ENCODE data around the gene MPHOSPH9. TPM values are rescaled to one million over a fixed set of nuclear protein-coding genes. Genes with fewer than 3 reads are reported as not detected.

The MPHOSPH9 gene
- total RNA-seq, 1 experiment from 2014 or later, result 44.9 TPM

DNA sequence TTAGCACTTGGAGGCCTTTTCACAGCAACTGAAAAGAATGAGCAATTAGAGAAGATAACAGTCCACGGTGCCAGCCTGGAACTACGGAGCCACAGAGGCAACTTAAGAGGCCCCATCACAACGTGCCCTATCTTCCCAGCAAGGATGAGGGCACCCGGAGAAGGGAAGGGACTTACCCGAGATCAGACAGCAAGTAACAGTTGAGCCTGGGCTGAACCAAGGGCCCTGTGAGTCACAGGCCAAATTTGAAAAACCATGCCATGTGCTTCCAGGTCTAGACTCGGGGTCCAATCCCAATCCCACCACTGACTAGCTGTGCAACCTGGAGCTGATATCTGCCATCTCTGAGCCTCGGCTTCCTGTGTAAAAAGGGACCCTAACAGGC lies 124.3 kb downstream of the MPHOSPH9 start:
- intact Hi-C loops (cut with micrococcal nuclease), result no loop called here
- no peak for ATAC-seq
- H4K20me1 ChIP-seq (ENCODE audit: insufficient read depth), result no peaks in the 10 kb centered on the region
- no peaks in the 10 kb centered on the region for H3K27me3 ChIP-seq (ENCODE audit: insufficient read depth, low read length)
- no peak overlapping the region for H3K27ac ChIP-seq (ENCODE audit: low read depth, low read length)
- BruUV-seq (replicated peaks), result no TSS peak
- ChIA-PET POLR2A (no interaction called here), RAD21 (ENCODE audit: low non-redundant PET in 1 of 2, low total read pairs in 2 of 2, uncharacterized antibody in 2 of 2, unreplicated experiment in 2 of 2) (no interaction called here), CTCF (no interaction called here)
- no peaks in the 10 kb centered on the region for H3K79me2 ChIP-seq (ENCODE audit: insufficient read depth, low read length)
- peaks cover 8 to 26% of the 10 kb centered on the region in 2 experiments for H3K4me1 ChIP-seq (ENCODE audit: control insufficient read depth in 1 of 2, insufficient read depth in 2 of 2, low read length in 2 of 2)
- H3K4me2 ChIP-seq (ENCODE audit: low read length), result no peak overlapping the region
- H3K4me3 ChIP-seq (replicated peaks in 1 of 2; ENCODE audit: low read depth in 1 of 2, low read length in 2 of 2), result no peak overlapping the region
- DNase-seq (ENCODE audit: low read depth, low spot score), result no peak
- H2AFZ ChIP-seq (ENCODE audit: low read depth, low read length, poor library complexity, severe bottlenecking), result no peak overlapping the region
- H3K9me3 ChIP-seq (ENCODE audit: control insufficient read depth in 1 of 2, insufficient read depth in 1 of 2, low read depth in 1 of 2, low read length in 2 of 2), result no peaks in the 10 kb centered on the region
- TF ChIP-seq POLR2A (IDR thresholded peaks at IDR 0.05; ENCODE audit: borderline replicate concordance, extremely low read depth, insufficient read depth, insufficient read length) (no peak), POLR2AphosphoS5 (IDR thresholded peaks at IDR 0.05; ENCODE audit: low read depth, low read length) (no peak), EZH2 (IDR thresholded peaks at IDR 0.05) (no peak), SP1 (IDR thresholded peaks at IDR 0.05; ENCODE audit: low read depth) (no peak), JUND (IDR thresholded peaks at IDR 0.05) (no peak), ZNF274 (IDR thresholded peaks at IDR 0.05; ENCODE audit: low read depth, low read length) (no peak), ZFX (IDR thresholded peaks at IDR 0.05) (no peak), FOSL1 (IDR thresholded peaks at IDR 0.05; ENCODE audit: low read depth) (no peak), TCF7L2 (IDR thresholded peaks at IDR 0.05; ENCODE audit: borderline replicate concordance, extremely low read depth, insufficient read depth, insufficient read length) (no peak), ELF1 (IDR thresholded peaks at IDR 0.05; ENCODE audit: borderline replicate concordance, low read depth) (no peak), SRF (IDR thresholded peaks at IDR 0.05; ENCODE audit: low read depth) (no peak), RAD21 (IDR thresholded peaks at IDR 0.05; ENCODE audit: low read depth) (no peak), YY1 (IDR thresholded peaks at IDR 0.05; ENCODE audit: extremely low read depth, insufficient replicate concordance, low read depth, low read length) (no peak)
- TF ChIP-seq, protein P1, sequence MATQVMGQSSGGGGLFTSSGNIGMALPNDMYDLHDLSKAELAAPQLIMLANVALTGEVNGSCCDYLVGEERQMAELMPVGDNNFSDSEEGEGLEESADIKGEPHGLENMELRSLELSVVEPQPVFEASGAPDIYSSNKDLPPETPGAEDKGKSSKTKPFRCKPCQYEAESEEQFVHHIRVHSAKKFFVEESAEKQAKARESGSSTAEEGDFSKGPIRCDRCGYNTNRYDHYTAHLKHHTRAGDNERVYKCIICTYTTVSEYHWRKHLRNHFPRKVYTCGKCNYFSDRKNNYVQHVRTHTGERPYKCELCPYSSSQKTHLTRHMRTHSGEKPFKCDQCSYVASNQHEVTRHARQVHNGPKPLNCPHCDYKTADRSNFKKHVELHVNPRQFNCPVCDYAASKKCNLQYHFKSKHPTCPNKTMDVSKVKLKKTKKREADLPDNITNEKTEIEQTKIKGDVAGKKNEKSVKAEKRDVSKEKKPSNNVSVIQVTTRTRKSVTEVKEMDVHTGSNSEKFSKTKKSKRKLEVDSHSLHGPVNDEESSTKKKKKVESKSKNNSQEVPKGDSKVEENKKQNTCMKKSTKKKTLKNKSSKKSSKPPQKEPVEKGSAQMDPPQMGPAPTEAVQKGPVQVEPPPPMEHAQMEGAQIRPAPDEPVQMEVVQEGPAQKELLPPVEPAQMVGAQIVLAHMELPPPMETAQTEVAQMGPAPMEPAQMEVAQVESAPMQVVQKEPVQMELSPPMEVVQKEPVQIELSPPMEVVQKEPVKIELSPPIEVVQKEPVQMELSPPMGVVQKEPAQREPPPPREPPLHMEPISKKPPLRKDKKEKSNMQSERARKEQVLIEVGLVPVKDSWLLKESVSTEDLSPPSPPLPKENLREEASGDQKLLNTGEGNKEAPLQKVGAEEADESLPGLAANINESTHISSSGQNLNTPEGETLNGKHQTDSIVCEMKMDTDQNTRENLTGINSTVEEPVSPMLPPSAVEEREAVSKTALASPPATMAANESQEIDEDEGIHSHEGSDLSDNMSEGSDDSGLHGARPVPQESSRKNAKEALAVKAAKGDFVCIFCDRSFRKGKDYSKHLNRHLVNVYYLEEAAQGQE (IDR thresholded peaks at IDR 0.05; ENCODE audit: low read depth), result no peak
- TF ChIP-seq, protein P2, sequence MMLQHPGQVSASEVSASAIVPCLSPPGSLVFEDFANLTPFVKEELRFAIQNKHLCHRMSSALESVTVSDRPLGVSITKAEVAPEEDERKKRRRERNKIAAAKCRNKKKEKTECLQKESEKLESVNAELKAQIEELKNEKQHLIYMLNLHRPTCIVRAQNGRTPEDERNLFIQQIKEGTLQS (IDR thresholded peaks at IDR 0.05), result no peak
- TF ChIP-seq, protein P3, sequence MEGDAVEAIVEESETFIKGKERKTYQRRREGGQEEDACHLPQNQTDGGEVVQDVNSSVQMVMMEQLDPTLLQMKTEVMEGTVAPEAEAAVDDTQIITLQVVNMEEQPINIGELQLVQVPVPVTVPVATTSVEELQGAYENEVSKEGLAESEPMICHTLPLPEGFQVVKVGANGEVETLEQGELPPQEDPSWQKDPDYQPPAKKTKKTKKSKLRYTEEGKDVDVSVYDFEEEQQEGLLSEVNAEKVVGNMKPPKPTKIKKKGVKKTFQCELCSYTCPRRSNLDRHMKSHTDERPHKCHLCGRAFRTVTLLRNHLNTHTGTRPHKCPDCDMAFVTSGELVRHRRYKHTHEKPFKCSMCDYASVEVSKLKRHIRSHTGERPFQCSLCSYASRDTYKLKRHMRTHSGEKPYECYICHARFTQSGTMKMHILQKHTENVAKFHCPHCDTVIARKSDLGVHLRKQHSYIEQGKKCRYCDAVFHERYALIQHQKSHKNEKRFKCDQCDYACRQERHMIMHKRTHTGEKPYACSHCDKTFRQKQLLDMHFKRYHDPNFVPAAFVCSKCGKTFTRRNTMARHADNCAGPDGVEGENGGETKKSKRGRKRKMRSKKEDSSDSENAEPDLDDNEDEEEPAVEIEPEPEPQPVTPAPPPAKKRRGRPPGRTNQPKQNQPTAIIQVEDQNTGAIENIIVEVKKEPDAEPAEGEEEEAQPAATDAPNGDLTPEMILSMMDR (IDR thresholded peaks at IDR 0.05 in 2 of 3, conservative IDR thresholded peaks at IDR 0.05 in 1 of 3; ENCODE audit: borderline replicate concordance in 1 of 3, insufficient read depth in 1 of 3, low read depth in 2 of 3, low read length in 2 of 3), result no peak
- H3K36me3 ChIP-seq (ENCODE audit: control insufficient read depth in 1 of 2, insufficient read depth in 2 of 2, low read length in 2 of 2), result no peaks in the 10 kb centered on the region
- H3K9me2 ChIP-seq (ENCODE audit: insufficient read depth), result no peaks in the 10 kb centered on the region
- no peak overlapping the region for H3K9ac ChIP-seq (ENCODE audit: low read length)

Measured in HCT116 (cell line).